NCI-H2029 (cell line): ENCODE measurements around the gene DNAJC6.

Source experiments
- DNase-seq: peaks from one replicate; lab custom pipeline; 2025; lab: John Stamatoyannopoulos, UW

Gene DNAJC6

DNA sequence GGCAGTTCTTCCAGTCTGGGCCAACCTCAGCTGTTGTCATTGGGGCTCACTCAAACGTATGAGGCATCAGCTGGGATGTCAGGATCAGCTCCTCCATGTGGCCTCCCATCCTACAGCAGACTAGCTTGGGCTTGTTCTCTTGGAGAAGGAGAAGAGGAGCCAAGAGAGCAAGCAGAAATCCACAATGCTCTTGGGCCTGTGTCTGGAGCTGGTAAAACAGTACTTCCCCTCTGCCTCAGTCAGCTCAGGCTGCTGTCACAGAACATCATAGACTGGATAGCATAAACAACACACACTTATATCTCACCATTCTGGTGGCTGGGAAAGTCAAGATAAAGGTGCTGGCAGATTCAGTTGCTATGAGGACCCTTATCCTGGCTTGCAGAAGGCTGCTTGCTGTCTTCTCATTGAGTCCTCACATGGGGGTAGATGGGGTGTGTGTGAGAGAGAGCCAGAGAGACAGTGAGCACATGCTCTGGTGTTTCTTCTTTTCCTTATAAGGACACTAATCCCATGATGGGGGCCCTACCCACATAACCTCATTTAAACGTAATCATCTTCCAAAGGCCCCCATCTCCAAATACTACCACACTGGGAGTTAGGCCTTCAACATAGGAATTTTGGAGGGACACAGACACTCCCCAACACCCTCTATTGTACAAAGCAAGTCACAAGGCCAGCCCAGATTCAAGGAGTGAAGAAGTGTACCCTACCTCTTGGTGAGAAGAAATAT, 16.3 kb upstream of the DNAJC6 start:
- DNase-seq: no peak

DNA sequence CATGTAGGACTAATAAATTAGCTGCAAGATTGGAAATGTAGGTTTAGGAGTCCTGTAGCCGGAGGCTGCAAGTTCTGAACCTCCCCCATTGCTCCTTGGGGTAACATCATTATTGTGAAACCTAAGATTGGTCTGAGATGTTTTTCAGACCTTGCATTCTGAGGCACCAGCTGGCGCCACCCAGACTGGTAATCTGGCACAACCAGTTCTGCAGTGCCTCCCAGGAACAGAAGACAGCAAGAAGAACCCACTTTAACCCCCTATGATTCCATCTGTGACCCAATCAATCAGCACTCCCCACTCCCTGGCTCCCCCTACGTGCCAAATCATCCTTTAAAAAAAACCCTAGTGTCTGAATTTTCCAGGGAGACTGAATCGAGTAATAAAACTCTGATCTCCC, 11.6 kb upstream of the DNAJC6 start:
- no peak for DNase-seq

- no peak for DNase-seq
These were observed 10.0 kb upstream of the DNAJC6 start for GRCh38 chr1:65299328-65299727.

GRCh38 chr1:65308781-65309303, 501 bp upstream of the DNAJC6 start:
- DNase-seq: no peak

DNA sequence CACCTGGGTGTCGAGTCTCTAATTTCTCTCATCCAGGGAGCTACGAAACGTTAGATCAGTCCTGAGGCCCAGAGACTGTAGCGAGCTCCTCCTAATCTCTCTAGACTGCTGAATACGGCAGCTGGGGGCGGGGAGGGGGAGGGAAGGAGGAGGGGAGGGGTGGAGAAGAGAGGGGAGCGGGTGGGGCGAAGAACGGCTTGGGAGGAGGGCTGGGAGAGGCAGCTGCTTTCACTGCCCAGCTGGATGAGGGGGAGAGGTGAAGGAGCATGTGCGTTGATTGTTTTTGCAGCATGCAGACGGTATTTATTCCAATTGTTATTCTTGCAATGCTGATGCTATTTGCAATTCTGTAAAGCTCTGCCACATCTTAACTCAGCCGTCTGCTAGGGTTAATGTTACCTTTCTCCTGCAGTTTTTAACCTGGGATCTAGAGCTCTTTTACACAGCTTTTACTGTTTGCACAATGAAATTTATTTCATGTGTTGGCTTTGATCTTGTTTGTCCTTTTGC, 790 bp downstream of the DNAJC6 start:
- DNase-seq: peak; percentile 88

DNA sequence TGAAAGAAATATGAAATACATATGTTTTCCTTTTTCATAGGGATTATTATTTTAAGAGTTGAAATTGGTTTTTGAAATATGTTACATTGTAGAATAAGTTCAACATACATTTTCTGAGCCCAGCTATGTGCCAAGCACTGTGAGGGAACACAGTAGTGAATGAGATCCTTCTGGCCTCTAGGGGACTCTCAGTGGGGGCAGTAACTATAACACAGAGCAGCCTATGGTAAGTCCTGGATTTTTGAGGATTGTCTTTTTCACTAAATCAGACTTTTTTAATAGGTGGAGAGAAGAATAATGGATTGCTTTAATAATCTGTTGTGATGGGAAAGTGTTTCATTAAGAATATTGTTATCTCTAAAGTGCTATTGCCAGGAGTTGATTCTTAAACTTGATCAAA, 2.4 kb downstream of the DNAJC6 start:
- DNase-seq: no peak

- DNase-seq: no peak
These were observed 6.9 kb downstream of the DNAJC6 start for GRCh38 chr1:65316233-65316632.

DNA sequence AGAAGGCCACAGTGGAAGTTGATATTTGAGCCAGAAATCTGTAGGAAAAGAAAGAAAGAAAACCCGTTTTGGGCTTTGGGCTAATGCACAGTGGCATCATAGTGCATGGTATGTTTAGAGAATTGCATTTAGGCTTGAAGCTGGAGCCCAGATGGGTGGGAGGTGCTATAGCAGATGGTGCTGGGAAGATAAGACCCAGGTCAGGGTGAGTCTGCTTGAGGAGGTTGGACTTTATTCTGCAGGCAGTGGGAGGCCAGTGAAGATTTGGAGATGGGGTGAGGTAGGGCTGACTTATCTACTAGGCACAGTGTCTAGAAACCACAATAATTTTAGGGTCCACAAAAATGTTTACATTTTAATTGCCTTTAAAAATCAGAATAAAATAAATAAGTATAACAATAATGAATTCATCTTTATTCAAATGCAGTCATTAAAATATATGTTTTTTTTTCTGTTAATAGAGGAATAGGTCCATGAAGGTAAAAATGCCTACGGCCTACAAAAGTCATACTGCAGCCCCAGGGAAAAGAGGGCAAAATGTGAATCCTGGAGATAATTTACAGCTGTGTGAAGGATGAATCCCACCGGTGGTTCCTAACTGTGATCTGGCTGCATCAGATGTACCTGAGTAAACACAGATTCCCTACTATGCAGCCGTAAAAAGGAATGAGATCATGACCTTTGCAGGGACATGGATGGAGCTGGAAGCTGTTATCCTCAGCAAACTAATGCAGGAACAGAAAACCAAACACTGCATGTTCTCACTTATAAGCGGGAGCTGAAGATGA, 8.7 kb downstream of the DNAJC6 start:
- no peak for DNase-seq

GRCh38 chr1:65319141-65319540, 9.8 kb downstream of the DNAJC6 start:
- DNase-seq: no peak

- no peak for DNase-seq
These were observed 10.4 kb downstream of the DNAJC6 start for GRCh38 chr1:65319754-65320153.

- DNase-seq: no peak
These were observed 12.5 kb downstream of the DNAJC6 start for GRCh38 chr1:65321879-65322278.

GRCh38 chr1:65323246-65323645, 13.9 kb downstream of the DNAJC6 start:
- DNase-seq: no peak

DNA sequence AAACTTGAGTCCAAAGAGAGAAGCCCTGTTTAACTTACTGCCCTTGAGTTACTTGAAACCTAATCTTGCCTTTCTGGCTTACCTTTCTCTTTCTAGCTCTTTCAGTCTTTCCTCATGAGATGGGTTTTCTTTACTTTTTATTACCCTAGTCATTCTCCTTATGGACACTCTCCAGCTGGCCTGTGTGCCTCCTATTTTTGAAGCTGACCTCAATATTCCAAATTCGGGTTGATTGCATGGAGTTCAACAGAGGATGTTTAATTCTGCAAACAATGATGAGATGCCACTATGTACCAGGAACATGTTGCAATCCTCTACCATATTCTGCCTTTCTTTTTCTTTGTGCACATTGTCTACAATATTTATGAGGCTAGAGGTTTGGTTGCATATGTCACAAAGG, 20.7 kb downstream of the DNAJC6 start:
- no peak for DNase-seq

GRCh38 chr1:65330822-65331221, 21.5 kb downstream of the DNAJC6 start:
- DNase-seq: no peak

DNA sequence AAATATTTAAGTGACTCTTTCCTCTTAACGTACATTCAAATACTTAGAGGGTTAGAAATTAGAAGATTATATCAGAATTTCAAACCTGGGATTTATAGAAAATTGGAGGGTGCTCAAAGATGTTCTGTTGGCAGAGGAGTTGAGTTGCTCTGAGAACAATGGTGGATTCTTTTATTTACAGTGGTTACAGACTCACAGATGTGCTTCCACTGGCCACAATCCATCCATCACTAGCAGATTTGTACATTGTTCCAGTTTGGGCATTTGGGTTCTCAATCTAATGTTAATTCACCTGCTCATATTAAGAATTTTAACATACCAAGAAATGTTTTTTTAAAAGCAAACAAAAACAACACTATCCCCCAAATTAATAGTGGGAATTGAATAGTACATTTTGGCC, 23.5 kb downstream of the DNAJC6 start:
- DNase-seq: no peak

GRCh38 chr1:65334081-65334480, 24.7 kb downstream of the DNAJC6 start:
- DNase-seq: no peak

DNA sequence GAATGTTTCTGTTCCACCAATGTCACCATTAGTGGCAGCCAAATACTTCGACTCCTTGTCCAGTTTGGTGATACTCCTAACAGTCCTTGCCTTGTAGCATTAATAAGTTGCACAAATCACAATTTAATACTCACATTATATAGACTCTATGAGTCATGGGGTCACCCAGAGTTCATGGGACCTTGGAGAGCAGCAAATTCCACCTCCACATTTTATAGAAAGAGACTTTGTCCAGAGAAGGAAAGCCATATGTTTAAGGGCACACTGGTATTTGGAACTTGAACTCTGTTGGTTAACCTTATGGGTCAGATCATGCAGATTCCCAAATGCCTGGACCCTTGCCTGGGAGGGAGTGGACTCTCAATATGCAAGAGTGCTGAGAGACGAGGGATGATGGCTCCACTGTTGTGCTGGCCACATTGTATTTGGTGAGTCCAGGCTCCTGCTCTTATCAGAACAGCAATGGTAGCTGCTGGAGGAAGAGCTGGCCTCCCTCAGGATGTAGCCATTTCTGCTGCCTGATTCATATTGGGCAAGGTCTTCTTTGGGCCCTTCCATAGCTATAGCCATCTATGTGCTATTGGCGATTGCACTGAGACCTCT, 30.6 kb downstream of the DNAJC6 start:
- DNase-seq: no peak

GRCh38 chr1:65341381-65341780, 32.0 kb downstream of the DNAJC6 start:
- DNase-seq: peak; percentile 22

DNA sequence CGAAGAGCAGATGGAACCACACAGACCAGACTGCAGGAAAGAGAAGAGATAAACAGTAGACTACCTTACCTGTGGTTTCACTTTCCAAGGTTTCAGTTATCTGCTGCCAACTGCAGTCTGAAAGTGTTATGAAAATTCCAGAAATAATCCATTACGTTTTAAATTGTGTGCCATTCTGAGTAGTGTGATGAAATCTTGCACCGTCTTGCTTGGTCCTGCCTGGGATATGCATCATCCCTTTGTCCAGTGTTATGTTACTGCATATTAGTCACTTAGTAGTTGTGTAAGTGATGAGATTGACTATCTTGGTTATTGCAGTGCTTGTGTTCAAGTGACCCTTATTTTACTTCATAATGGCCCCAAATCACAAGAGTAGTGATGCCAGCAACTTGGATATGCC, 33.9 kb downstream of the DNAJC6 start:
- DNase-seq: no peak

- no peak for DNase-seq
These were observed 35.0 kb downstream of the DNAJC6 start for GRCh38 chr1:65344171-65344814.

GRCh38 chr1:65346190-65346589, 36.8 kb downstream of the DNAJC6 start:
- DNase-seq: no peak

GRCh38 chr1:65355031-65355712, 45.8 kb downstream of the DNAJC6 start:
- no peak for DNase-seq
